Large intestine (tissue), 3 donors: ENCODE results near the gene ZPBP. TPM values are rescaled to one million over a fixed set of nuclear protein-coding genes. Genes with fewer than 3 reads are reported as not detected.

Experiments used
- DNase-seq, 2 donors: peaks; one replicate each; pipeline versions ENCODE4 v3.0.0 to v3.0.0-alpha.2; 2013
- H3K27ac ChIP-seq: one replicate; pipeline ENCODE4 v1.5.1; 2013; ENCODE audit warnings: low read length
- H3K27me3 ChIP-seq: 2 replicates; pipeline ENCODE4 v1.6.1; 2013; ENCODE audit warnings: low read length; ENCODE audit not compliant: control insufficient read depth, insufficient read depth
- H3K36me3 ChIP-seq: 2 replicates; pipeline ENCODE4 v1.6.1; 2013; ENCODE audit warnings: low read length; ENCODE audit not compliant: control insufficient read depth, insufficient read depth
- H3K4me1 ChIP-seq: one replicate; pipeline ENCODE4 v1.6.1; 2013; ENCODE audit warnings: low read length; ENCODE audit not compliant: control insufficient read depth, insufficient read depth
- H3K4me3 ChIP-seq: one replicate; pipeline ENCODE4 v1.5.1; 2013; ENCODE audit warnings: low read length
- H3K9me3 ChIP-seq: one replicate; pipeline ENCODE4 v1.6.1; 2013; ENCODE audit warnings: mild to moderate bottlenecking, low read depth, low read length, moderate library complexity; ENCODE audit not compliant: control insufficient read depth
- WGBS: methylation state at CpG from one replicate; pipeline ENCODE4 v1.1.5; 2013; ENCODE audit warnings: low lambda C conversion rate; ENCODE audit not compliant: insufficient coverage; 5-methylcytosine and 5-hydroxymethylcytosine counted together
- polyA plus RNA-seq: library from polyadenylated mRNA; unstranded; fragments of 120-200 nt; gene quantifications from one replicate; pipeline ENCODE4 v1.2.1, GENCODE V29; 2013

ZPBP gene
- polyA plus RNA-seq, 1 donor: 0.06 TPM

GRCh38 chr7:50112250-50112649, 19.2 kb upstream of the ZPBP start:
- WGBS: 93% methylated on average over 2 of the region's 2 CpGs

DNA sequence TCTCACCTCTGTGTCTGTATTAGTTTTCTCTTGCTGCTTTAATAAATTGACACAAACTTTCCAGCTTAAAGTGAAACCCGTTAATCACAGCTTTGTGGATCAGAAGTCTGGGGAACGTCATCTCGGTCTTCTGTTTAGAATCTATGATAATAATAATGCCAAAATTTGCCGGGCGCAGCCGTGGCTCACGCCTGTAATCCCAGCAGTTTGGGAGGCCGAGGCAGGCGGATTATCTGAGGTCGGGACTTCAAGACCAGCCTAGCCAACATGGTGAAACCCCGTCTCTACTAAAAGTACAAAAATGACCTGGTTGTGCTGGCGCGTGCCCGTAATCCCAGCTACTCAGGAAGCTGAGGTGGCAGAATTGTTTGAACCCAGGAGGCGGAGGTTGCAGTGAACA, 8.8 kb upstream of the ZPBP start:
- no peaks in the 10 kb centered on the region for H3K4me1 ChIP-seq
- H3K36me3 ChIP-seq: no peaks in the 10 kb centered on the region
- no peak overlapping the region for H3K27ac ChIP-seq
- no peaks in the 10 kb centered on the region for H3K9me3 ChIP-seq
- no peak overlapping the region for H3K4me3 ChIP-seq
- peaks cover 8% of the 10 kb centered on the region for H3K27me3 ChIP-seq
- no peak for DNase-seq
- WGBS: 100% methylated on average over 5 of the region's 15 CpGs

More at GRCh38 chr7:50112250-50112649, 19.2 kb upstream of the ZPBP start:
- Histone ChIP-seq H3K9me3 (no peaks in the 10 kb centered on the region), H3K27ac (no peak overlapping the region), H3K36me3 (no peaks in the 10 kb centered on the region), H3K27me3 (peaks cover 2% of the 10 kb centered on the region), H3K4me1 (no peaks in the 10 kb centered on the region), H3K4me3 (no peak overlapping the region)
- no peak for DNase-seq

DNA sequence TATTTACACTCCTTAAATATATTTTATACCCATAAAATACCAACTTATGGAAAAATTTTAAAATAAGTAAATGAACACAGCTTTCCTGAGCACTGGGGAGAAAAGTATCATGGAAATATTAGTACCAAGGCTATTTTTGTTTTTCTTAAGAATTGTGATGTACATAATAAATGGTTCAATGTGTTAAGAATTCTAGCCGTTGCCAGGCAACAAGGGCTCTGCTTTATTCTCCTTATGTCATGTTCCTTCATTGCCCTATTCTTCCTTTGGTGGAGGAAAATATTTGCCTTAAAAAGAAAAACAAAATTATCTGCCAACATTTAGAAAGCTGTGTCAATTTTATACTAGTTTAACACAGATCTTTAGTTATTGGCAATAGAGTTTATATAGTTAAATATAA, 2.6 kb upstream of the ZPBP start:
- WGBS: no CpG with 5 or more reads among the region's 1 CpG
- Histone ChIP-seq H3K4me1 (no peaks in the 10 kb centered on the region), H3K27ac (no peak overlapping the region), H3K27me3 (peaks cover 7% of the 10 kb centered on the region), H3K36me3 (no peaks in the 10 kb centered on the region), H3K4me3 (no peak overlapping the region), H3K9me3 (no peaks in the 10 kb centered on the region)
- DNase-seq: no peak

GRCh38 chr7:50088463-50089129, 4.5 kb downstream of the ZPBP start:
- Histone ChIP-seq H3K9me3 (no peaks in the 10 kb centered on the region), H3K27ac (no peak overlapping the region), H3K4me1 (no peaks in the 10 kb centered on the region), H3K27me3 (peaks cover 9% of the 10 kb centered on the region), H3K36me3 (no peaks in the 10 kb centered on the region), H3K4me3 (no peak overlapping the region)
- no peak for DNase-seq
- WGBS: 0% methylated on average over 1 of the region's 2 CpGs

DNA sequence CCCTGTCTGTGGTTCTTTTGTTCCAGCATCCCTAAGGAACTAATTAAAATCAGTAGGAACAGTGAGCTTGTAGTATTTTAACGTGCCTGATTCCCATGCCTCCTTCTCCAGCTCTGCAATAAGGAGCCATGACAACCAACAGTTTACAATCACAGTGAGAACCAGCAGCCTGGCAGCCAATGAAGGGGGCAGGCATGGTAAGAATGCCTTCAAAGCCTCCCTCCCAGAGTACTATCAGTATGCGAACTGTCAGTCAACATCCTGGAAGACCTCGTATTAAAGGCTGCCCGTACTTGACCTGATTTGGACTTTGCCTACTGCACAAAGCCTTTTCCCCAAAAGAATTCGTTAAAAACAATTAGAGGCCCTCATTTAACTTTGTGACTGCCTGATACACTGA, 7.7 kb downstream of the ZPBP start:
- peaks cover 12% of the 10 kb centered on the region for H3K27me3 ChIP-seq
- no peaks in the 10 kb centered on the region for H3K4me1 ChIP-seq
- H3K36me3 ChIP-seq: no peaks in the 10 kb centered on the region
- WGBS: no CpG with 5 or more reads among the region's 5 CpGs
- H3K9me3 ChIP-seq: no peaks in the 10 kb centered on the region
- no peak overlapping the region for H3K27ac ChIP-seq
- H3K4me3 ChIP-seq: no peak overlapping the region
- peak in 1 of 2 donors; percentile 12 for DNase-seq

DNA sequence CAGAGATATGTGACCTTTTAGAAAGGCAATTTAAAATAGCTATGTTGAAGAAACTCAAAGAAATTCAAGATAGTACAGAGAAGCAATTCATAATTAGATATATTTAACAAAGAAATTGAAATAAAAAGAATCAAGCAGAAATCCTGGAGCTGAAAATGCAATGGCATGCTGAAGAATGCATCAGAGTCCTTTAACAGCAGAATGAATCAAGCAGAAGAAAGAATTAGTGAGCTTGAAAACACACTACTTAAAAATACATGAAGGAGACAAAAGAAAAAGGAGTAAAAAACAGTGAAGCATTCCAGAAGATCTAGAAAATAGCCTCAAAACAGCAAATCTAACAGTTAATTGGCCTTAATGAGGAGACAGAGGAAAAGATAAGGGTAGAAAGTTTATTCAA, 20.0 kb downstream of the ZPBP start:
- peaks cover 9% of the 10 kb centered on the region for H3K4me1 ChIP-seq
- no peak overlapping the region for H3K4me3 ChIP-seq
- H3K27me3 ChIP-seq: no peaks in the 10 kb centered on the region
- H3K9me3 ChIP-seq: peaks cover 3% of the 10 kb centered on the region
- no peaks in the 10 kb centered on the region for H3K36me3 ChIP-seq
- H3K27ac ChIP-seq: no peak overlapping the region
- DNase-seq: no peak

- DNase-seq: peak in 1 of 2 donors; percentile 31
Observed at GRCh38 chr7:50069613-50070012, 23.4 kb downstream of the ZPBP start.

GRCh38 chr7:50068850-50069551, 24.0 kb downstream of the ZPBP start:
- WGBS: 0% methylated on average over 2 of the region's 6 CpGs
- Histone ChIP-seq H3K9me3 (peaks cover 3% of the 10 kb centered on the region), H3K4me1 (peaks cover 9% of the 10 kb centered on the region), H3K27ac (peak overlapping the region; percentile 16), H3K27me3 (no peaks in the 10 kb centered on the region), H3K4me3 (peak overlapping the region; percentile 23), H3K36me3 (no peaks in the 10 kb centered on the region)
- DNase-seq: peak; percentile 28 to 81

More at GRCh38 chr7:50069613-50070012, 23.4 kb downstream of the ZPBP start:
- Histone ChIP-seq H3K4me3 (peak overlapping the region; percentile 23), H3K36me3 (no peaks in the 10 kb centered on the region), H3K27ac (no peak overlapping the region), H3K9me3 (peaks cover 3% of the 10 kb centered on the region), H3K27me3 (no peaks in the 10 kb centered on the region), H3K4me1 (peaks cover 9% of the 10 kb centered on the region)
- WGBS: 38% methylated on average over 2 of the region's 8 CpGs

GRCh38 chr7:50068026-50068425, 25.0 kb downstream of the ZPBP start:
- Histone ChIP-seq H3K27me3 (no peaks in the 10 kb centered on the region), H3K4me3 (no peak overlapping the region), H3K4me1 (peaks cover 9% of the 10 kb centered on the region), H3K27ac (no peak overlapping the region), H3K36me3 (no peaks in the 10 kb centered on the region), H3K9me3 (peaks cover 3% of the 10 kb centered on the region)
- WGBS: no CpG with 5 or more reads among the region's 2 CpGs
- DNase-seq: peak in 1 of 2 donors; percentile 5

GRCh38 chr7:50062951-50063350, 30.1 kb downstream of the ZPBP start:
- H3K27me3 ChIP-seq: peaks cover 2% of the 10 kb centered on the region
- DNase-seq: no peak
- H3K27ac ChIP-seq: no peak overlapping the region
- H3K4me1 ChIP-seq: no peaks in the 10 kb centered on the region
- H3K4me3 ChIP-seq: no peak overlapping the region
- no peaks in the 10 kb centered on the region for H3K9me3 ChIP-seq
- no CpG with 5 or more reads among the region's 2 CpGs for WGBS
- H3K36me3 ChIP-seq: no peaks in the 10 kb centered on the region

GRCh38 chr7:50056131-50056530, 36.9 kb downstream of the ZPBP start:
- H3K4me1 ChIP-seq: no peaks in the 10 kb centered on the region
- no peak overlapping the region for H3K27ac ChIP-seq
- no peak overlapping the region for H3K4me3 ChIP-seq
- WGBS: 100% methylated on average over 1 of the region's 1 CpG
- no peaks in the 10 kb centered on the region for H3K9me3 ChIP-seq
- H3K36me3 ChIP-seq: no peaks in the 10 kb centered on the region
- no peak for DNase-seq
- H3K27me3 ChIP-seq: peaks cover 2% of the 10 kb centered on the region
